Cardiac muscle cell (in vitro differentiated cells and primary cell): ENCODE measurements around the gene PSMD4. TPM values are rescaled to one million over a fixed set of nuclear protein-coding genes. Genes with fewer than 3 reads are reported as not detected.
"Not testable (repeated sequence)": the region's sequence is repeated elsewhere in the genome, so short reads cannot be mapped to it uniquely, and the experiment has no call there.

Experiments used
- DNase-seq, 2 donors: peaks; one replicate each; pipeline versions ENCODE4 v3.0.0 to v3.0.0-alpha.2; 2010 to 2017; ENCODE audit warnings: low read depth in 1 of 2, low spot score in 1 of 2
- H3K27ac ChIP-seq: fragments of 200-600 bp; sonication (generic); 2 replicates; pipeline ENCODE4 v1.5.1; 2016
- H3K27me3 ChIP-seq: fragments of 200-600 bp; sonication (generic); 2 replicates; pipeline ENCODE4 v1.6.0; 2016; ENCODE audit warnings: control low read depth
- H3K36me3 ChIP-seq: fragments of 200-600 bp; sonication (generic); 2 replicates; pipeline ENCODE4 v1.5.1; 2016; ENCODE audit warnings: control low read depth
- H3K4me1 ChIP-seq: fragments of 200-600 bp; sonication (generic); 2 replicates; pipeline ENCODE4 v1.8.1; 2017; ENCODE audit warnings: low read depth, mild to moderate bottlenecking, mixed run types
- H3K4me3 ChIP-seq: fragments of 200-600 bp; sonication (generic); 2 replicates; pipeline ENCODE4 v1.5.1; 2016; ENCODE audit warnings: mild to moderate bottlenecking
- H3K9me3 ChIP-seq: fragments of 200-600 bp; sonication (generic); 2 replicates; pipeline ENCODE4 v1.5.1; 2017; ENCODE audit warnings: low read depth, mild to moderate bottlenecking, control low read depth
- polyA plus RNA-seq: library from polyadenylated mRNA; unstranded; fragments of >200 nt; fragmentation: Nextera tagmentation; extraction: Ambion mirVana; gene quantifications from 2 replicates; pipeline ENCODE4 v1.2.1, GENCODE V29; 2016
- total RNA-seq: library from RNA; depleted of rRNA; stranded (reverse); fragments of >200 nt; gene quantifications from 2 replicates; pipeline ENCODE4 v1.2.3, GENCODE V29; 2016
- TF ChIP-seq, protein P1 (sequence below): IDR thresholded peaks from 2 replicates; pipeline ENCODE4 v1.5.1; 2012; ENCODE audit warnings: low read depth, mild to moderate bottlenecking, low read length

PSMD4 gene
- total and polyA plus RNA-seq, 2 experiments from 2014 or later, result 140 to 277 TPM

DNA sequence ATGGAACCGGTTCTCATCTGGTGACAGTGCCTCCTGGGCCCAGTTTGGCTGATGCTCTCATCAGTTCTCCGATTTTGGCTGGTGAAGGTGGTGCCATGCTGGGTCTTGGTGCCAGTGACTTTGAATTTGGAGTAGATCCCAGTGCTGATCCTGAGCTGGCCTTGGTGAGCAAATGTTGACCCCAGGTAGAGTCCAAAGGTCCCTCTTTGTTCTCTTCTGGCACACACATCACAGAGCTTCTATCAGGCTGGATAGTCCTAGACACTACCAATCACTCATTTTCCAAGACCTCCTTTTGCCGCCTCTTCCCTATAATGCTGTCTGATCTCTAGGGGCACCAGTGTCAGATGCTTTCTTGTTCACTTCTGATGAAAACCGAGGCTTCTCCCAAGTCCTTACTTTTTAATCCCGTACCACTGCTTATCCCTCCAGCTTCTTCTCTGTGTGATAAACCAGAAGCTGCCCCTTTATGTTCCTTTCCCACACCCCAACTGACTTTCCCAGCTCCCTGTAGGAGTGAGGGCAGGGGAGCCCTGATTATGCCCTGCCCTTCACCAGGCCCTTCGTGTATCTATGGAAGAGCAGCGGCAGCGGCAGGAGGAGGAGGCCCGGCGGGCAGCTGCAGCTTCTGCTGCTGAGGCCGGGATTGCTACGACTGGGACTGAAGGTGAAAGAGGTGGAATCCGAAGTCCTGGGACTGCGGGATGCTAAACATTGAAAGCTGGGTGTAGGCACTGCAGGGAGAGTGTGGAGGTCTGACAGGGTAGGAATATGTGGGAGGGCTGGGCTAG lies 11.1 kb downstream of the PSMD4 start:
- no peak for DNase-seq
- TF ChIP-seq, protein P1, sequence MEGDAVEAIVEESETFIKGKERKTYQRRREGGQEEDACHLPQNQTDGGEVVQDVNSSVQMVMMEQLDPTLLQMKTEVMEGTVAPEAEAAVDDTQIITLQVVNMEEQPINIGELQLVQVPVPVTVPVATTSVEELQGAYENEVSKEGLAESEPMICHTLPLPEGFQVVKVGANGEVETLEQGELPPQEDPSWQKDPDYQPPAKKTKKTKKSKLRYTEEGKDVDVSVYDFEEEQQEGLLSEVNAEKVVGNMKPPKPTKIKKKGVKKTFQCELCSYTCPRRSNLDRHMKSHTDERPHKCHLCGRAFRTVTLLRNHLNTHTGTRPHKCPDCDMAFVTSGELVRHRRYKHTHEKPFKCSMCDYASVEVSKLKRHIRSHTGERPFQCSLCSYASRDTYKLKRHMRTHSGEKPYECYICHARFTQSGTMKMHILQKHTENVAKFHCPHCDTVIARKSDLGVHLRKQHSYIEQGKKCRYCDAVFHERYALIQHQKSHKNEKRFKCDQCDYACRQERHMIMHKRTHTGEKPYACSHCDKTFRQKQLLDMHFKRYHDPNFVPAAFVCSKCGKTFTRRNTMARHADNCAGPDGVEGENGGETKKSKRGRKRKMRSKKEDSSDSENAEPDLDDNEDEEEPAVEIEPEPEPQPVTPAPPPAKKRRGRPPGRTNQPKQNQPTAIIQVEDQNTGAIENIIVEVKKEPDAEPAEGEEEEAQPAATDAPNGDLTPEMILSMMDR, result no peak
- Histone ChIP-seq H3K27ac (no peak overlapping the region), H3K36me3 (peaks cover 20% of the 10 kb centered on the region), H3K27me3 (no peaks in the 10 kb centered on the region), H3K4me3 (no peak overlapping the region), H3K4me1 (no peaks in the 10 kb centered on the region), H3K9me3 (no peaks in the 10 kb centered on the region)

DNA sequence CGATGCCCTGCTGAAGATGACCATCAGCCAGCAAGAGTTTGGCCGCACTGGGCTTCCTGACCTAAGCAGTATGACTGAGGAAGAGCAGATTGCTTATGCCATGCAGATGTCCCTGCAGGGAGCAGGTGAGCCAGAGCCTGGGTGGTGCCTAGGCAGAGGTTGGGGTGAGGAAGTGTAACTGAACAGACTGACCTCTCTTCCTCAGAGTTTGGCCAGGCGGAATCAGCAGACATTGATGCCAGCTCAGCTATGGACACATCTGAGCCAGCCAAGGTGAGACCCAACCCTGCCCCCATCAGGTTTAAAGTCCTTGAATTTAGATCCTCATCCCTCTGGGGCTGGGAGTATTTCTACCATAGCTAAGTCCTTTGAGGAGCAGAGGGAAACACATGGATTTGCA lies 11.8 kb downstream of the PSMD4 start:
- no peak overlapping the region for H3K4me3 ChIP-seq
- H3K27ac ChIP-seq, result no peak overlapping the region
- no peaks in the 10 kb centered on the region for H3K9me3 ChIP-seq
- no peaks in the 10 kb centered on the region for H3K4me1 ChIP-seq
- H3K27me3 ChIP-seq, result no peaks in the 10 kb centered on the region
- no peak for DNase-seq
- H3K36me3 ChIP-seq, result peaks cover 20% of the 10 kb centered on the region
- TF ChIP-seq, protein P1, result no peak

DNA sequence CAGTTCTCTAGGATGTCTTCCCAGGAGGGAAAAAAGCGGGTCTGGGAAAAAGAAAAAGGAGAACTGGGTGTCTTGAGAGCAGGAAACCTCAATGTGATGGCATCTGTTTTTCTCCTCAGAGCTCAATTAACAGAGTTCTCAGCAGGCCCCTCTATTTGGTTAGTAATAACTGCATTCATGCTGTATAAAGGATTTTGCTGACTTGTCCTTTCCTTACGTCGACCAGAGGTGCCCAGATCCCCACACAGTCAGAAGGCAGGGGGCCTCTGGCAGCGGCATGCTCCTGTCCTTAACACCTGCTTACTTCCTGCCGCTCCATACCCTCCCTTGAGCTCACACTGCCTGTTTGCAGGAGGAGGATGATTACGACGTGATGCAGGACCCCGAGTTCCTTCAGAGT lies 12.3 kb downstream of the PSMD4 start:
- no peak overlapping the region for H3K27ac ChIP-seq
- no peaks in the 10 kb centered on the region for H3K9me3 ChIP-seq
- no peaks in the 10 kb centered on the region for H3K27me3 ChIP-seq
- no peaks in the 10 kb centered on the region for H3K4me1 ChIP-seq
- DNase-seq, result no peak
- no peak overlapping the region for H3K4me3 ChIP-seq
- H3K36me3 ChIP-seq, result peaks cover 20% of the 10 kb centered on the region
- TF ChIP-seq, protein P1, result no peak

DNA sequence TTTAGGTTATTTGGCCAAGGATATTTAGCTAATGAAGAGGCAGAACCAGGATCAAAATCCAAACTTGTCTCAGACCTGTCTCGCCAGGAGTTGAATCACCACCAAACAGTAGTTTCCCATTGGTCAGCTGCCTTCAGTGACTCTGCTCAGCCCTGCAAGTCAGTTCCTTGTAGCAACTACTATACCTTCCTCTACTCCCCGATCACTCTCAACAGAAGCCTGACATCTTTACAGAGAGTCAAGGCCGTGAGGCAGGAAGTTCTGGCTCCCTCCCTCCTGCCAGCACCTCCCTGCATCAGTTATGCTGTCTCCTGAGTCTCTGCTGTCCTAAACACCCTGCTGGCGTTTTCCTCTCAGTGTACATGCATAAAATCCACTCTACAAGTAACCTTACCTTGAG lies 13.2 kb downstream of the PSMD4 start:
- TF ChIP-seq, protein P1, result no peak
- no peaks in the 10 kb centered on the region for H3K4me1 ChIP-seq
- no peaks in the 10 kb centered on the region for H3K27me3 ChIP-seq
- H3K4me3 ChIP-seq, result no peak overlapping the region
- no peak overlapping the region for H3K27ac ChIP-seq
- no peak for DNase-seq
- no peaks in the 10 kb centered on the region for H3K9me3 ChIP-seq
- H3K36me3 ChIP-seq, result peaks cover 17% of the 10 kb centered on the region

DNA sequence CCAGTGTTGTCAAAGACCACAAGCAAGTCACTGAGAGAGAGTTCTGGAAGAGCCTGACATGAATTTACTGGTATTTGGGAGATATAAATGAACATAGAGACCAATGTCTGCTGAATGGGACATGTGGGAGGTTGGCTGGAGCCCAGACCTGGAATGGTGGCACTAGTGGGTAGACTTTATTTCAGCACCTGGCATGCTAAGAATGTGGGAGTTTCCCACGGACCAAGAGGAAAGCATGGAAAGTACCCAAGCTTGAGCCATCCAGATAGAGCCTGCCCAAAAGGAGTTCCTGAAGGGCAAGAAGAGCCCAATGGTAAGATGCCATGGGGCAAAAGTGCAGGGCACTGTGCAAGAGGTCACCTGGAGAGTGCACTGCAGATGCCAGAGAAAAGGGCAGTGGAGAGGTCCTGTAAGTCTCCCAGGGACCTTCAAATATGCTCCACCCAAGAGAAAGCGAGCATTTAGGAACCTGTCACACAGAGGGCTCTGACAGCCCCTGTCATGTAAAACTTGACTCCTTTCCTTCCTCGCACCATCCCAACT lies 19.5 kb downstream of the PSMD4 start:
- no peaks in the 10 kb centered on the region for H3K4me1 ChIP-seq
- no peak overlapping the region for H3K4me3 ChIP-seq
- no peaks in the 10 kb centered on the region for H3K36me3 ChIP-seq
- H3K27me3 ChIP-seq, result no peaks in the 10 kb centered on the region
- no peak overlapping the region for H3K27ac ChIP-seq
- TF ChIP-seq, protein P1, result no peak
- DNase-seq, result no peak
- H3K9me3 ChIP-seq, result no peaks in the 10 kb centered on the region

DNA sequence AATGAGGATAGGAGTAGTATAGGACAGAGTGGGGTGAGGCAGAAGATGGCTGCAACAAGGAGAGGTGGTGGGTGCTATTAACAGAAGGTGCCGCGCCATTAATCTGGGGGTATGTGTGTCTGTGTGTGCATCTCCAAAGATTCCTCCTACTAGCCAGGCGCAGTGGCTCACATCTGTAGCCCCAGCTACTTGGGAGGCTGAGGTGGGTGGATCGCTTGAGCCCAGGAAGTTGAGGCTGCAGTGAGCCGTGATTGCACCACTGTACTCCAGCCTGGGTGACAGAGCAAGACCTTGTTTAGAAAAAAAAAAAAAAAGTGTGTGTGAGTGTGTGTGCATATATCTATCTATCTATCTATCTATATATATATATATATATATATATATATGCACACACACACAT lies 20.8 kb downstream of the PSMD4 start:
- H3K4me1 ChIP-seq, DNase-seq, H3K27me3 ChIP-seq: not testable (repeated sequence)

More for the DNA sequence above, 20.8 kb downstream of the PSMD4 start:
- H3K27ac ChIP-seq, H3K4me3 ChIP-seq, H3K36me3 ChIP-seq, H3K9me3 ChIP-seq: not testable (repeated sequence)
